HepG2 (cell line): ENCODE results near the gene SBSN. TPM values are rescaled to one million over a fixed set of nuclear protein-coding genes. Genes with fewer than 3 reads are reported as not detected.

Source experiments
- FOXO1 ChIP-seq: sonication (generic); formaldehyde crosslinking; IDR thresholded peaks from 2 replicates; pipeline ENCODE4 v1.4.0; 2020; ENCODE audit warnings: missing genetic modification reagents
- HOXA3 ChIP-seq: sonication (generic); formaldehyde crosslinking; IDR thresholded peaks from 2 replicates; pipeline ENCODE4 v1.5.0; 2020; ENCODE audit warnings: missing genetic modification reagents
- PHF5A ChIP-seq: IDR thresholded peaks from one replicate; pipeline ENCODE4 v1.6.1; 2018; ENCODE audit warnings: low read depth, missing genetic modification reagents; ENCODE audit not compliant: unreplicated experiment
- SKI ChIP-seq: fragments of 450-650 bp; IDR thresholded peaks from one replicate; pipeline ENCODE4 v1.6.1; 2018; ENCODE audit warnings: mild to moderate bottlenecking; ENCODE audit not compliant: partially characterized antibody
- STAT6 ChIP-seq: sonication (generic); formaldehyde crosslinking; IDR thresholded peaks from 2 replicates; pipeline ENCODE4 v1.4.0; 2020; ENCODE audit warnings: missing genetic modification reagents, mild to moderate bottlenecking, borderline replicate concordance
- TRIM24 ChIP-seq: sonication (generic); formaldehyde crosslinking; IDR thresholded peaks from 2 replicates; pipeline ENCODE4 v1.8.0; 2022; ENCODE audit warnings: mild to moderate bottlenecking, missing genetic modification reagents
- ZMYM3 ChIP-seq: sonication (generic); formaldehyde crosslinking; IDR thresholded peaks from 2 replicates; pipeline ENCODE4 v1.5.1; 2020; ENCODE audit warnings: mild to moderate bottlenecking, missing genetic modification reagents
- ZNF333 ChIP-seq: sonication (generic); formaldehyde crosslinking; IDR thresholded peaks from 2 replicates; pipeline ENCODE4 v1.4.0; 2020; ENCODE audit warnings: mild to moderate bottlenecking, missing genetic modification reagents, borderline replicate concordance
- ZNF589 ChIP-seq: sonication (generic); formaldehyde crosslinking; conservative IDR thresholded peaks from 2 replicates; pipeline ENCODE4 v1.8.0; 2022; ENCODE audit warnings: mild to moderate bottlenecking, moderate library complexity, missing genetic modification reagents
- polyA plus RNA-seq, 8 experiments: library from polyadenylated mRNA; depleted of rRNA in 3 of 8; stranded (reverse) in 7 of 8; unstranded in 1 of 8; fragments of >200 nt; fragmentation: Illumina TruSeq in 4 of 8; extraction: Trizol in 4 of 8; gene quantifications; 2 replicates each; pipeline versions ENCODE4 v1.2.1 to v1.2.3, GENCODE V29; 2011 to 2016; ENCODE audit warnings: low read depth in 4 of 8, missing spikeins in 1 of 8, mixed read lengths in 1 of 8; ENCODE audit not compliant: insufficient read depth in 1 of 8
- total RNA-seq, 5 experiments: library from RNA; depleted of rRNA; stranded (reverse); fragments of >200 nt; fragmentation: Illumina TruSeq; extraction: Trizol; gene quantifications; 2 replicates each; pipeline ENCODE4 v1.2.3, GENCODE V29; 2016; ENCODE audit warnings: low read depth in 1 of 5
- TF ChIP-seq, protein P1 (sequence below): sonication (generic); formaldehyde crosslinking; IDR thresholded peaks from 2 replicates; pipeline ENCODE4 v1.4.0; 2020; ENCODE audit warnings: missing genetic modification reagents
- TF ChIP-seq, protein P2 (sequence below): fragments of 450-650 bp; IDR thresholded peaks from 2 replicates; pipeline ENCODE4 v1.6.1; 2016
- TF ChIP-seq, protein P3 (sequence below): sonication (generic); formaldehyde crosslinking; IDR thresholded peaks from 2 replicates; pipeline ENCODE4 v1.4.0; 2020; ENCODE audit warnings: missing genetic modification reagents
- TF ChIP-seq, protein P4 (sequence below), 2 experiments: sonication (generic) in 1 of 2; formaldehyde crosslinking in 1 of 2; IDR thresholded peaks; 2 replicates each; pipeline versions ENCODE4 v1.4.0 to v1.6.1; 2018 to 2020; ENCODE audit warnings: missing genetic modification reagents in 2 of 2, borderline replicate concordance in 1 of 2, low read depth in 1 of 2, mild to moderate bottlenecking in 1 of 2, missing biosample characterization in 1 of 2

The SBSN gene
- total and polyA plus RNA-seq, 2 of the 13 experiments (the other 11 are each of a cell fraction or from before 2014, with no cell fraction given) = not detected

- TF ChIP-seq, protein P1, sequence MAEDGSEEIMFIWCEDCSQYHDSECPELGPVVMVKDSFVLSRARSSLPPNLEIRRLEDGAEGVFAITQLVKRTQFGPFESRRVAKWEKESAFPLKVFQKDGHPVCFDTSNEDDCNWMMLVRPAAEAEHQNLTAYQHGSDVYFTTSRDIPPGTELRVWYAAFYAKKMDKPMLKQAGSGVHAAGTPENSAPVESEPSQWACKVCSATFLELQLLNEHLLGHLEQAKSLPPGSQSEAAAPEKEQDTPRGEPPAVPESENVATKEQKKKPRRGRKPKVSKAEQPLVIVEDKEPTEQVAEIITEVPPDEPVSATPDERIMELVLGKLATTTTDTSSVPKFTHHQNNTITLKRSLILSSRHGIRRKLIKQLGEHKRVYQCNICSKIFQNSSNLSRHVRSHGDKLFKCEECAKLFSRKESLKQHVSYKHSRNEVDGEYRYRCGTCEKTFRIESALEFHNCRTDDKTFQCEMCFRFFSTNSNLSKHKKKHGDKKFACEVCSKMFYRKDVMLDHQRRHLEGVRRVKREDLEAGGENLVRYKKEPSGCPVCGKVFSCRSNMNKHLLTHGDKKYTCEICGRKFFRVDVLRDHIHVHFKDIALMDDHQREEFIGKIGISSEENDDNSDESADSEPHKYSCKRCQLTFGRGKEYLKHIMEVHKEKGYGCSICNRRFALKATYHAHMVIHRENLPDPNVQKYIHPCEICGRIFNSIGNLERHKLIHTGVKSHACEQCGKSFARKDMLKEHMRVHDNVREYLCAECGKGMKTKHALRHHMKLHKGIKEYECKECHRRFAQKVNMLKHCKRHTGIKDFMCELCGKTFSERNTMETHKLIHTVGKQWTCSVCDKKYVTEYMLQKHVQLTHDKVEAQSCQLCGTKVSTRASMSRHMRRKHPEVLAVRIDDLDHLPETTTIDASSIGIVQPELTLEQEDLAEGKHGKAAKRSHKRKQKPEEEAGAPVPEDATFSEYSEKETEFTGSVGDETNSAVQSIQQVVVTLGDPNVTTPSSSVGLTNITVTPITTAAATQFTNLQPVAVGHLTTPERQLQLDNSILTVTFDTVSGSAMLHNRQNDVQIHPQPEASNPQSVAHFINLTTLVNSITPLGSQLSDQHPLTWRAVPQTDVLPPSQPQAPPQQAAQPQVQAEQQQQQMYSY (CRISPR knock-in tag) = 0 out of 2 replicates have a peak, but pooled peaks have one; percentile 49
- TF ChIP-seq FOXO1 (CRISPR knock-in tag) (peak; percentile 85), STAT6 (CRISPR knock-in tag) (no peak), SKI (peak; percentile 45), ZMYM3 (CRISPR knock-in tag) (peak; percentile 64; the same call in 1 of the 2 replicates), TRIM24 (CRISPR knock-in tag) (no peak), ZNF589 (CRISPR knock-in tag) (no peak), PHF5A (CRISPR knock-in tag) (no peak), ZNF333 (CRISPR knock-in tag) (no peak), HOXA3 (CRISPR knock-in tag) (peak; percentile 71)
- TF ChIP-seq, protein P2, sequence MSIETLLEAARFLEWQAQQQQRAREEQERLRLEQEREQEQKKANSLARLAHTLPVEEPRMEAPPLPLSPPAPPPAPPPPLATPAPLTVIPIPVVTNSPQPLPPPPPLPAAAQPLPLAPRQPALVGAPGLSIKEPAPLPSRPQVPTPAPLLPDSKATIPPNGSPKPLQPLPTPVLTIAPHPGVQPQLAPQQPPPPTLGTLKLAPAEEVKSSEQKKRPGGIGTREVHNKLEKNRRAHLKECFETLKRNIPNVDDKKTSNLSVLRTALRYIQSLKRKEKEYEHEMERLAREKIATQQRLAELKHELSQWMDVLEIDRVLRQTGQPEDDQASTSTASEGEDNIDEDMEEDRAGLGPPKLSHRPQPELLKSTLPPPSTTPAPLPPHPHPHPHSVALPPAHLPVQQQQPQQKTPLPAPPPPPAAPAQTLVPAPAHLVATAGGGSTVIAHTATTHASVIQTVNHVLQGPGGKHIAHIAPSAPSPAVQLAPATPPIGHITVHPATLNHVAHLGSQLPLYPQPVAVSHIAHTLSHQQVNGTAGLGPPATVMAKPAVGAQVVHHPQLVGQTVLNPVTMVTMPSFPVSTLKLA = no peak
- TF ChIP-seq, protein P3, sequence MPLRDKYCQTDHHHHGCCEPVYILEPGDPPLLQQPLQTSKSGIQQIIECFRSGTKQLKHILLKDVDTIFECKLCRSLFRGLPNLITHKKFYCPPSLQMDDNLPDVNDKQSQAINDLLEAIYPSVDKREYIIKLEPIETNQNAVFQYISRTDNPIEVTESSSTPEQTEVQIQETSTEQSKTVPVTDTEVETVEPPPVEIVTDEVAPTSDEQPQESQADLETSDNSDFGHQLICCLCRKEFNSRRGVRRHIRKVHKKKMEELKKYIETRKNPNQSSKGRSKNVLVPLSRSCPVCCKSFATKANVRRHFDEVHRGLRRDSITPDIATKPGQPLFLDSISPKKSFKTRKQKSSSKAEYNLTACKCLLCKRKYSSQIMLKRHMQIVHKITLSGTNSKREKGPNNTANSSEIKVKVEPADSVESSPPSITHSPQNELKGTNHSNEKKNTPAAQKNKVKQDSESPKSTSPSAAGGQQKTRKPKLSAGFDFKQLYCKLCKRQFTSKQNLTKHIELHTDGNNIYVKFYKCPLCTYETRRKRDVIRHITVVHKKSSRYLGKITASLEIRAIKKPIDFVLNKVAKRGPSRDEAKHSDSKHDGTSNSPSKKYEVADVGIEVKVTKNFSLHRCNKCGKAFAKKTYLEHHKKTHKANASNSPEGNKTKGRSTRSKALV (CRISPR knock-in tag) = no peak
- TF ChIP-seq, protein P4, sequence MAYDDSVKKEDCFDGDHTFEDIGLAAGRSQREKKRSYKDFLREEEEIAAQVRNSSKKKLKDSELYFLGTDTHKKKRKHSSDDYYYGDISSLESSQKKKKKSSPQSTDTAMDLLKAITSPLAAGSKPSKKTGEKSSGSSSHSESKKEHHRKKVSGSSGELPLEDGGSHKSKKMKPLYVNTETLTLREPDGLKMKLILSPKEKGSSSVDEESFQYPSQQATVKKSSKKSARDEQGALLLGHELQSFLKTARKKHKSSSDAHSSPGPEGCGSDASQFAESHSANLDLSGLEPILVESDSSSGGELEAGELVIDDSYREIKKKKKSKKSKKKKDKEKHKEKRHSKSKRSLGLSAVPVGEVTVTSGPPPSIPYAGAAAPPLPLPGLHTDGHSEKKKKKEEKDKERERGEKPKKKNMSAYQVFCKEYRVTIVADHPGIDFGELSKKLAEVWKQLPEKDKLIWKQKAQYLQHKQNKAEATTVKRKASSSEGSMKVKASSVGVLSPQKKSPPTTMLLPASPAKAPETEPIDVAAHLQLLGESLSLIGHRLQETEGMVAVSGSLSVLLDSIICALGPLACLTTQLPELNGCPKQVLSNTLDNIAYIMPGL (CRISPR knock-in tag; IDR thresholded peaks at IDR 0.05; ENCODE audit: borderline replicate concordance in 1 of 2, low read depth in 1 of 2) = no peak
Observed at GRCh38 chr19:35569281-35569781, 41.2 kb upstream of the SBSN start (continued).
